Measurements from ENCODE around the gene TLCD2.

The TLCD2 gene

GRCh38 chr17:1753767-1754429, 43.7 kb upstream of the TLCD2 start:
- TF ChIP-seq CTCF (IDR thresholded peaks at IDR 0.05; ENCODE audit: low read depth, low read length), result no peak
- H3K4me3 ChIP-seq (ENCODE audit: low read depth, low read length), result no peak overlapping the region

- TF ChIP-seq CTCF (IDR thresholded peaks at IDR 0.05; ENCODE audit: low read depth, low read length), result no peak
- H3K4me3 ChIP-seq (ENCODE audit: low read depth, low read length), result no peak overlapping the region
Measured at GRCh38 chr17:1752425-1753262, 42.5 kb upstream of the TLCD2 start.

GRCh38 chr17:1750628-1751027, 40.5 kb upstream of the TLCD2 start:
- no peak for TF ChIP-seq CTCF (IDR thresholded peaks at IDR 0.05; ENCODE audit: low read depth, low read length)
- H3K4me3 ChIP-seq (ENCODE audit: low read depth, low read length), result no peak overlapping the region

- TF ChIP-seq CTCF (IDR thresholded peaks at IDR 0.05; ENCODE audit: low read depth, low read length), result no peak
- no peak overlapping the region for H3K4me3 ChIP-seq (ENCODE audit: low read depth, low read length)
Measured at GRCh38 chr17:1746975-1747543, 36.9 kb upstream of the TLCD2 start.

- H3K4me3 ChIP-seq (ENCODE audit: low read depth, low read length), result no peak overlapping the region
- TF ChIP-seq CTCF (IDR thresholded peaks at IDR 0.05; ENCODE audit: low read depth, low read length), result no peak
Measured at GRCh38 chr17:1745513-1746020, 35.4 kb upstream of the TLCD2 start.

GRCh38 chr17:1744551-1745512, 34.7 kb upstream of the TLCD2 start:
- H3K4me3 ChIP-seq (ENCODE audit: low read depth, low read length), result no peak overlapping the region
- TF ChIP-seq CTCF (IDR thresholded peaks at IDR 0.05; ENCODE audit: low read depth, low read length), result no peak

Measured in WI38 (cell line).